GM12878 (cell line): ENCODE results near the gene TBPL2. TPM values are rescaled to one million over a fixed set of nuclear protein-coding genes. Genes with fewer than 3 reads are reported as not detected.

Source experiments
- ATAC-seq: fragments of 200-7000 bp; cut with Tn5 transposase; 3 replicates; pipeline ENCODE4 v1.9.1; 2020; ENCODE audit warnings: mild to moderate bottlenecking, moderate library complexity
- BruUV-seq: library from RNA; stranded (reverse); fragments of 400-500 nt; replicated peaks from 2 replicates; lab custom pipeline; 2021; lab: Mats Ljungman, UMichigan
- CTCF ChIA-PET: fragments of 300-600 bp; sonication (Branson Sonifier 250); formaldehyde crosslinking; extraction: SDS; loops from one replicate; lab custom pipeline; 2021; ENCODE audit warnings: inconsistent platforms; lab: Yijun Ruan, JAX
- POLR2A ChIA-PET: fragments of 350-600 bp; formaldehyde crosslinking; extraction: SDS; loops from one replicate; lab custom pipeline; 2021; ENCODE audit warnings: inconsistent platforms; lab: Charles Lee
- RAD21 ChIA-PET: fragments of 300-600 bp; sonication (Branson Sonifier 250); formaldehyde crosslinking; loops from one replicate; lab custom pipeline; 2023; ENCODE audit warnings: antibody characterized with exemption; ENCODE audit not compliant: unreplicated experiment; lab: Charles Lee
- SMC1A ChIA-PET: fragments of 300-600 bp; sonication (Branson Sonifier 250); formaldehyde crosslinking; loops from one replicate; lab custom pipeline; 2023; ENCODE audit not compliant: unreplicated experiment, uncharacterized antibody; lab: Charles Lee
- DNase-seq: peaks from one replicate; pipeline ENCODE4 v3.0.0-alpha.2; 2011; ENCODE audit warnings: low read depth, low spot score
- FAIRE-seq: peaks from 3 replicates; lab custom pipeline; 2011; peaks lifted over from hg19 to GRCh38; lab: Jason Lieb, UNC
- H2AFZ ChIP-seq: 2 replicates; pipeline ENCODE4 v1.6.0; 2011; ENCODE audit warnings: low read depth, low read length, control low read depth; ENCODE audit not compliant: control insufficient read depth
- H3K27ac ChIP-seq: 2 replicates; pipeline ENCODE4 v1.5.1; 2011; ENCODE audit warnings: control low read depth; ENCODE audit not compliant: control insufficient read depth, insufficient read depth
- H3K27me3 ChIP-seq, 2 experiments: replicated peaks in 1 of 2; 2 replicates each; pipeline versions ENCODE4 v1.6.0 to v1.6.1; 2011; ENCODE audit warnings: low read length in 1 of 2; ENCODE audit not compliant: control insufficient read depth in 2 of 2, insufficient read depth in 2 of 2
- H3K36me3 ChIP-seq, 2 experiments: 2 replicates each; pipeline ENCODE4 v1.5.1; 2011; ENCODE audit warnings: low read length in 1 of 2; ENCODE audit not compliant: control insufficient read depth in 2 of 2, insufficient read depth in 2 of 2
- H3K4me1 ChIP-seq: 2 replicates; pipeline ENCODE4 v1.6.1; 2011; ENCODE audit warnings: mild to moderate bottlenecking, low read length, moderate library complexity, mixed read lengths; ENCODE audit not compliant: control insufficient read depth, insufficient read depth
- H3K4me2 ChIP-seq: 2 replicates; pipeline ENCODE4 v1.6.0; 2011; ENCODE audit warnings: control low read depth; ENCODE audit not compliant: control insufficient read depth, insufficient read depth
- H3K4me3 ChIP-seq: fragments of 200-600 bp; sonication (generic); 2 replicates; pipeline ENCODE4 v1.5.1; 2016
- H3K79me2 ChIP-seq: 2 replicates; pipeline ENCODE4 v1.6.0; 2011; ENCODE audit warnings: low read length; ENCODE audit not compliant: control insufficient read depth, insufficient read depth
- H3K9ac ChIP-seq: 2 replicates; pipeline ENCODE4 v1.8.0; 2011; ENCODE audit warnings: low read length, control low read depth, mixed read lengths; ENCODE audit not compliant: control insufficient read depth, insufficient read depth
- H3K9me3 ChIP-seq: replicated peaks from 3 replicates; pipeline ENCODE4 v1.5.1; 2011; ENCODE audit warnings: mild to moderate bottlenecking, low read length; ENCODE audit not compliant: control insufficient read depth, insufficient read depth
- H4K20me1 ChIP-seq: 2 replicates; pipeline ENCODE4 v1.6.0; 2011; ENCODE audit not compliant: control insufficient read depth, insufficient read depth
- CBX5 ChIP-seq: sonication (generic); IDR thresholded peaks from 2 replicates; pipeline ENCODE4 v1.6.1; 2016; ENCODE audit warnings: low read depth, moderate library complexity, mild to moderate bottlenecking, inconsistent platforms
- CHD2 ChIP-seq: IDR thresholded peaks from 2 replicates; pipeline ENCODE4 v1.6.1; 2011; ENCODE audit warnings: low read depth, low read length, improper control_type of control experiment, borderline replicate concordance
- HDAC6 ChIP-seq: fragments of 200-600 bp; sonication (generic); IDR thresholded peaks from one replicate; pipeline ENCODE4 v1.8.0; 2017; ENCODE audit warnings: antibody characterized with exemption; ENCODE audit not compliant: unreplicated experiment
- HDGF ChIP-seq: fragments of 450-650 bp; IDR thresholded peaks from 2 replicates; pipeline ENCODE4 v1.6.1; 2016; ENCODE audit warnings: antibody characterized with exemption
- JUNB ChIP-seq: IDR thresholded peaks from 2 replicates; pipeline ENCODE4 v1.6.1; 2016; ENCODE audit warnings: antibody characterized with exemption, mild to moderate bottlenecking
- MTA2 ChIP-seq: fragments of 450-650 bp; IDR thresholded peaks from 2 replicates; pipeline ENCODE4 v1.6.1; 2016; ENCODE audit warnings: low read depth, mild to moderate bottlenecking, moderate library complexity
- RFX5 ChIP-seq: IDR thresholded peaks from 2 replicates; pipeline ENCODE4 v1.6.1; 2011; ENCODE audit warnings: low read depth, low read length, improper control_type of control experiment
- SIX5 ChIP-seq: IDR thresholded peaks from 2 replicates; pipeline ENCODE4 v1.6.1; 2011; ENCODE audit warnings: mild to moderate bottlenecking, low read depth, low read length, moderate library complexity; ENCODE audit not compliant: severe bottlenecking
- SREBF2 ChIP-seq: IDR thresholded peaks from 2 replicates; pipeline ENCODE4 v1.6.1; 2012; ENCODE audit warnings: mild to moderate bottlenecking, low read length
- SRF ChIP-seq, 2 experiments: IDR thresholded peaks; 2 replicates each; pipeline ENCODE4 v1.6.1; 2011; ENCODE audit warnings: low read depth in 2 of 2, low read length in 2 of 2, mild to moderate bottlenecking in 1 of 2, moderate library complexity in 1 of 2
- TARDBP ChIP-seq: IDR thresholded peaks from 2 replicates; pipeline ENCODE4 v1.6.1; 2016; ENCODE audit warnings: borderline replicate concordance
- TCF12 ChIP-seq: IDR thresholded peaks from 2 replicates; pipeline ENCODE4 v1.6.1; 2011; ENCODE audit warnings: low read depth, mild to moderate bottlenecking, low read length
- ZNF274 ChIP-seq: IDR thresholded peaks from one replicate; pipeline ENCODE4 v1.8.0; 2011; ENCODE audit not compliant: insufficient read length, insufficient read depth
- WGBS: methylation state at CpG from one replicate; pipeline ENCODE4 v1.1.6; 2016; ENCODE audit warnings: low lambda C conversion rate; ENCODE audit not compliant: insufficient replicate concordance, insufficient coverage; ENCODE audit errors: missing lambda C conversion rate; 5-methylcytosine and 5-hydroxymethylcytosine counted together
- in situ Hi-C: fragments of 300-500 bp; cut with MboI; formaldehyde crosslinking; loops from 9 replicates; pipeline ENCODE4 v1.14.3; 2018; ENCODE audit warnings: mixed read lengths
- intact Hi-C: fragments of 100-400 bp; cut with micrococcal nuclease; formaldehyde crosslinking; loops from one replicate; pipeline ENCODE4 v1.14.2; 2022; ENCODE audit not compliant: unreplicated experiment
- polyA plus RNA-seq, 11 experiments: library from polyadenylated mRNA; depleted of rRNA in 4 of 11; unstranded in 6 of 11; stranded (reverse) in 5 of 11; fragments of >200 nt; fragmentation: Nextera tagmentation in 4 of 11; fragmentation: Illumina TruSeq in 1 of 11; extraction: Ambion mirVana in 4 of 11; extraction: Trizol in 1 of 11; gene quantifications; 1 replicate in 1 of 11; 2 replicates in 10 of 11; pipeline versions ENCODE4 v1.2.1 to v1.2.3, GENCODE V29; 2011 to 2016; ENCODE audit warnings: inconsistent platforms in 2 of 11, missing spikeins in 2 of 11, low read depth in 1 of 11
- total RNA-seq, 4 experiments: library from RNA; depleted of rRNA in 3 of 4; stranded (reverse); fragments of >200 nt in 3 of 4; fragmentation: Illumina TruSeq in 1 of 4; extraction: Trizol in 1 of 4; gene quantifications; 2 replicates each; pipeline versions ENCODE4 v1.2.1 to v1.2.3, GENCODE V29; 2013 to 2021

The TBPL2 gene
- total and polyA plus RNA-seq, 10 of the 15 experiments (the other 5 are each of a cell fraction or from before 2014, with no cell fraction given) = 0.41 TPM; not detected in 9

- Histone ChIP-seq H4K20me1 (no peaks in the 10 kb centered on the region), H3K27me3 (no peaks in the 10 kb centered on the region), H3K79me2 (no peaks in the 10 kb centered on the region), H3K4me1 (no peaks in the 10 kb centered on the region), H2AFZ (no peak overlapping the region), H3K9ac (no peak overlapping the region), H3K4me2 (no peak overlapping the region), H3K36me3 (no peaks in the 10 kb centered on the region), H3K27ac (no peak overlapping the region), H3K4me3 (no peak overlapping the region), H3K9me3 (no peaks in the 10 kb centered on the region)
- RAD21 ChIA-PET = no interaction called here
- CTCF ChIA-PET = no interaction called here
- 31% methylated on average over 4 of the region's 4 CpGs for WGBS
- SMC1A ChIA-PET = interaction anchor here (0.7 to 1.1 kb wide), 3 partner anchors 42 to 259 kb away, joined by 3 read pairs; no protein-coding TSS in a partner anchor
- FAIRE-seq = no peak
- no peak for TF ChIP-seq MTA2
- TF ChIP-seq SIX5 = no peak
- no peak for TF ChIP-seq JUNB
- no peak for TF ChIP-seq CBX5
- TF ChIP-seq CHD2 = no peak
- TF ChIP-seq SREBF2 = no peak
- no peak for TF ChIP-seq ZNF274
- no peak for TF ChIP-seq TARDBP
- no peak for TF ChIP-seq SRF (IDR thresholded peaks at IDR 0.05; ENCODE audit: low read depth in 2 of 2, low read length in 2 of 2)
- TF ChIP-seq RFX5 = no peak
- no peak for TF ChIP-seq TCF12
- no peak for TF ChIP-seq HDGF
- no peak for TF ChIP-seq HDAC6
- no TSS peak for BruUV-seq
- DNase-seq = no peak
- ATAC-seq = peak; percentile 42
- intact Hi-C loops (no loop called here), in situ Hi-C loops (no loop called here)
- POLR2A ChIA-PET = no interaction called here
These were observed 47.8 kb upstream of the TBPL2 start for GRCh38 chr14:55488204-55488603.
